NB4 (cell line): ENCODE measurements around the gene GJD3.
"Not testable (repeated sequence)": the region's sequence is repeated elsewhere in the genome, so short reads cannot be mapped to it uniquely, and the experiment has no call there.

Experiments used
- MYC ChIP-seq: IDR thresholded peaks from 2 replicates; pipeline ENCODE4 v1.6.1; 2011; ENCODE audit warnings: low read depth, low read length
- POLR2A ChIP-seq: IDR thresholded peaks from 2 replicates; pipeline ENCODE4 v1.6.1; 2011; ENCODE audit warnings: mild to moderate bottlenecking; ENCODE audit not compliant: insufficient read length; ENCODE audit errors: extremely low read depth
- TF ChIP-seq, protein P1 (sequence below): IDR thresholded peaks from one replicate; pipeline ENCODE4 v1.5.1; 2012; ENCODE audit warnings: low read depth, low read length
- TF ChIP-seq, protein P2 (sequence below): IDR thresholded peaks from 2 replicates; pipeline ENCODE4 v1.6.1; 2011; ENCODE audit warnings: low read depth, low read length

DNA sequence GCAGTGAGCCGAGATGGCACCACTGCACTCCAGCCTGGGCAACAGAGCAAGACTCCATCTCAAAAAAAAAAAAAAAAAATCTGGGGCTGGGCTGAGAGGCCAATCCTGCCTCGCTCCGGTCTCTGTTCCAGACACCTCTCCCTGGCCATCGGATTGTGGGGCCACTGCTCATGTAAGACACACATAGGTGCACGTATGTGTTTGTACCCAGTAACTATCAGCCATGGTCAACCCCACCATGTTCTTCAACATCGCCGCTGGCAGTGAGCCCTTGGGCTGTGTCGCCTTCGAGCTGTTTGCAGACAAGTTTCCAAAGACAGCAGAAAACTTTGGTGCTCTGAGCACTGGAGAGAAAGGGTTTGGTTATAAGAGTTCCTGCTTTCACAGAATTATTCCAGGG lies 3.2 kb upstream of the GJD3 start:
- TF ChIP-seq, protein P1, sequence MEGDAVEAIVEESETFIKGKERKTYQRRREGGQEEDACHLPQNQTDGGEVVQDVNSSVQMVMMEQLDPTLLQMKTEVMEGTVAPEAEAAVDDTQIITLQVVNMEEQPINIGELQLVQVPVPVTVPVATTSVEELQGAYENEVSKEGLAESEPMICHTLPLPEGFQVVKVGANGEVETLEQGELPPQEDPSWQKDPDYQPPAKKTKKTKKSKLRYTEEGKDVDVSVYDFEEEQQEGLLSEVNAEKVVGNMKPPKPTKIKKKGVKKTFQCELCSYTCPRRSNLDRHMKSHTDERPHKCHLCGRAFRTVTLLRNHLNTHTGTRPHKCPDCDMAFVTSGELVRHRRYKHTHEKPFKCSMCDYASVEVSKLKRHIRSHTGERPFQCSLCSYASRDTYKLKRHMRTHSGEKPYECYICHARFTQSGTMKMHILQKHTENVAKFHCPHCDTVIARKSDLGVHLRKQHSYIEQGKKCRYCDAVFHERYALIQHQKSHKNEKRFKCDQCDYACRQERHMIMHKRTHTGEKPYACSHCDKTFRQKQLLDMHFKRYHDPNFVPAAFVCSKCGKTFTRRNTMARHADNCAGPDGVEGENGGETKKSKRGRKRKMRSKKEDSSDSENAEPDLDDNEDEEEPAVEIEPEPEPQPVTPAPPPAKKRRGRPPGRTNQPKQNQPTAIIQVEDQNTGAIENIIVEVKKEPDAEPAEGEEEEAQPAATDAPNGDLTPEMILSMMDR: not testable (repeated sequence)
- TF ChIP-seq POLR2A, MYC: not testable (repeated sequence)
- TF ChIP-seq, protein P2, sequence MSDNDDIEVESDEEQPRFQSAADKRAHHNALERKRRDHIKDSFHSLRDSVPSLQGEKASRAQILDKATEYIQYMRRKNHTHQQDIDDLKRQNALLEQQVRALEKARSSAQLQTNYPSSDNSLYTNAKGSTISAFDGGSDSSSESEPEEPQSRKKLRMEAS: not testable (repeated sequence)
